ENCODE measurements around the gene GPSM1. TPM values are rescaled to one million over a fixed set of nuclear protein-coding genes. Genes with fewer than 3 reads are reported as not detected.

GPSM1 gene
- total RNA-seq, 1 donor, result 39.1 TPM

DNA sequence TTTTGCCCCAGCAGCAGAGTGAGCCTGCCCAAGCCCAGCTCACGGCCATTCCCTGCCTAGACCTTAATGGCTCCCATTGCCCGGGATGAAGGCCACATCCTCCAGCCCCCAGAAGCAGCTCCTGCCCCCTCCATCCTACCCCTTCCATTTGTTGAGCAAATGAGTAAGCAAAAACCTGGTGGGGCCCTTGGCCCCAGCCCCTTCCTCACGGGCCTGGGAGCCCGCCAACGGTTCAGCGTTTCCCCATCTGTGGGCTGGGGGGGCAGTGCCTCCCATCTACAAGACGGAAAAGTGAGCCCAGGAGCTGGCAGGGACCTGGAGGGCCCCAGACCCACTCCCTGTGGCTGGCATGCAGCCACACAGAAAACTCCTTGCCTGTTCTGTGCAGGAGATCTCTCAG, 27.8 kb upstream of the GPSM1 start:
- no peak for DNase-seq (ENCODE audit: insufficient read length, low spot score, missing footprints)
- Histone ChIP-seq H3K9me3 (ENCODE audit: low read depth, low read length) (no peaks in the 10 kb centered on the region), H3K4me2 (ENCODE audit: insufficient read depth, low read length) (no peak overlapping the region), H3K79me2 (ENCODE audit: insufficient read depth, low read length) (no peaks in the 10 kb centered on the region), H3K4me3 (ENCODE audit: insufficient read depth, low read length) (no peak overlapping the region), H4K20me1 (ENCODE audit: insufficient read depth, low read length) (no peaks in the 10 kb centered on the region), H2AFZ (ENCODE audit: low read length) (no peak overlapping the region), H3K36me3 (ENCODE audit: insufficient read depth, low read length) (no peaks in the 10 kb centered on the region), H3K27ac (ENCODE audit: low read depth, low read length) (no peak overlapping the region), H3K27me3 (ENCODE audit: insufficient read depth, low read length) (no peaks in the 10 kb centered on the region), H3K4me1 (ENCODE audit: insufficient read depth, low read length) (no peaks in the 10 kb centered on the region)
- TF ChIP-seq, protein P1, sequence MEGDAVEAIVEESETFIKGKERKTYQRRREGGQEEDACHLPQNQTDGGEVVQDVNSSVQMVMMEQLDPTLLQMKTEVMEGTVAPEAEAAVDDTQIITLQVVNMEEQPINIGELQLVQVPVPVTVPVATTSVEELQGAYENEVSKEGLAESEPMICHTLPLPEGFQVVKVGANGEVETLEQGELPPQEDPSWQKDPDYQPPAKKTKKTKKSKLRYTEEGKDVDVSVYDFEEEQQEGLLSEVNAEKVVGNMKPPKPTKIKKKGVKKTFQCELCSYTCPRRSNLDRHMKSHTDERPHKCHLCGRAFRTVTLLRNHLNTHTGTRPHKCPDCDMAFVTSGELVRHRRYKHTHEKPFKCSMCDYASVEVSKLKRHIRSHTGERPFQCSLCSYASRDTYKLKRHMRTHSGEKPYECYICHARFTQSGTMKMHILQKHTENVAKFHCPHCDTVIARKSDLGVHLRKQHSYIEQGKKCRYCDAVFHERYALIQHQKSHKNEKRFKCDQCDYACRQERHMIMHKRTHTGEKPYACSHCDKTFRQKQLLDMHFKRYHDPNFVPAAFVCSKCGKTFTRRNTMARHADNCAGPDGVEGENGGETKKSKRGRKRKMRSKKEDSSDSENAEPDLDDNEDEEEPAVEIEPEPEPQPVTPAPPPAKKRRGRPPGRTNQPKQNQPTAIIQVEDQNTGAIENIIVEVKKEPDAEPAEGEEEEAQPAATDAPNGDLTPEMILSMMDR (IDR thresholded peaks at IDR 0.05; ENCODE audit: extremely low read depth, low read depth, low read length), result no peak

DNA sequence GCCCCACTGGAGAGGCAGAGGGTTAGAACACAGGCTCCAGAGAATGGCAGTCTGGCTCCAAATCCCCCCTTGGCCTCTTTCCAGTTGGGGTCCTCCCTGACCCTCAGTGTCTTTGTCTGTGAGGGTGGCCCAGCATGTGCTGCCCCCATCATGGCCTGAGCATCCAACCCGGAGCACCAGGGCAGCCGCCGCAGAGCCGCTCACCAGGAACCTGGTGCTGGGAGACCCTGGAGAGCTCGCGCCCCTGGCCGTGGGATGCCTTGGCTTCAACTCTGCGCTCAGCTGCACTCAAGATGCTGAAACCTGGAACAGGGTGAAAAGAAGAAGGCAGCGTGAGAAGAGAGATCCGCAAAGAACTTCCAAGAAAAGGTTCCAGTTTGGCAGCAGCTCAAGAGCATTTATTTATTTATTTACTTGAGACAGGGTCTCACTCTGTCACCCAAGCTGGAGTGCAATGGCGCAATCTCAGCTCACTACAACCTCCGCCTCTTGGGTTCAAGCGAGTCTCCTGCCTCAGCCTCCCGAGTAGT, 27.3 kb upstream of the GPSM1 start:
- Histone ChIP-seq H3K27ac (ENCODE audit: low read depth, low read length) (no peak overlapping the region), H3K79me2 (ENCODE audit: insufficient read depth, low read length) (no peaks in the 10 kb centered on the region), H3K27me3 (ENCODE audit: insufficient read depth, low read length) (no peaks in the 10 kb centered on the region), H3K4me1 (ENCODE audit: insufficient read depth, low read length) (no peaks in the 10 kb centered on the region), H3K9me3 (ENCODE audit: low read depth, low read length) (no peaks in the 10 kb centered on the region), H3K4me2 (ENCODE audit: insufficient read depth, low read length) (no peak overlapping the region), H3K36me3 (ENCODE audit: insufficient read depth, low read length) (no peaks in the 10 kb centered on the region), H4K20me1 (ENCODE audit: insufficient read depth, low read length) (no peaks in the 10 kb centered on the region), H3K4me3 (ENCODE audit: insufficient read depth, low read length) (no peak overlapping the region), H2AFZ (ENCODE audit: low read length) (no peak overlapping the region)
- DNase-seq (ENCODE audit: insufficient read length, low spot score, missing footprints), result no peak
- TF ChIP-seq, protein P1 (IDR thresholded peaks at IDR 0.05; ENCODE audit: extremely low read depth, low read depth, low read length), result no peak

DNA sequence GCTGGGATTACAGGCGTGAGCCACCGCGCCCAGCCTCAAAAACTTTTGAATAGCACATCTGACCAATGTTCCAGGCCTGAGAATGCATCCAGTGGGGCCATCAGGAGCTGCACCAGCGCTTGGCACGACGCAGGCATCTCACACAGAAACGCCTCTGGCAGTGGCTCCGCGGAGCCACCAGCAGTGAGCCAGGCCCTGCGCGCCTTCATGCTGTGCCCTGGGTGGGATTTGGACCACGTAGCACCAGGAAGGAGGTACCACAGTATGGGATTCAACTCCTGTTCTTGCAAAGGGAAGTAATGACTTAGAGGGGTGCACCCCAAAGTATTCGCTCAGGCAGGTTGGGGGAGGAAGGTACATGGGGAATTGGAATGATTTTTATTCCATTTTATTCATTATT, 26.5 kb upstream of the GPSM1 start:
- no peaks in the 10 kb centered on the region for H4K20me1 ChIP-seq (ENCODE audit: insufficient read depth, low read length)
- DNase-seq (ENCODE audit: insufficient read length, low spot score, missing footprints), result no peak
- H3K4me2 ChIP-seq (ENCODE audit: insufficient read depth, low read length), result no peak overlapping the region
- no peaks in the 10 kb centered on the region for H3K79me2 ChIP-seq (ENCODE audit: insufficient read depth, low read length)
- no peaks in the 10 kb centered on the region for H3K4me1 ChIP-seq (ENCODE audit: insufficient read depth, low read length)
- TF ChIP-seq, protein P1 (IDR thresholded peaks at IDR 0.05; ENCODE audit: extremely low read depth, low read depth, low read length), result no peak
- H3K9me3 ChIP-seq (ENCODE audit: low read depth, low read length), result no peaks in the 10 kb centered on the region
- no peak overlapping the region for H3K27ac ChIP-seq (ENCODE audit: low read depth, low read length)
- H3K27me3 ChIP-seq (ENCODE audit: insufficient read depth, low read length), result no peaks in the 10 kb centered on the region
- H2AFZ ChIP-seq (ENCODE audit: low read length), result no peak overlapping the region
- H3K36me3 ChIP-seq (ENCODE audit: insufficient read depth, low read length), result no peaks in the 10 kb centered on the region
- no peak overlapping the region for H3K4me3 ChIP-seq (ENCODE audit: insufficient read depth, low read length)

DNA sequence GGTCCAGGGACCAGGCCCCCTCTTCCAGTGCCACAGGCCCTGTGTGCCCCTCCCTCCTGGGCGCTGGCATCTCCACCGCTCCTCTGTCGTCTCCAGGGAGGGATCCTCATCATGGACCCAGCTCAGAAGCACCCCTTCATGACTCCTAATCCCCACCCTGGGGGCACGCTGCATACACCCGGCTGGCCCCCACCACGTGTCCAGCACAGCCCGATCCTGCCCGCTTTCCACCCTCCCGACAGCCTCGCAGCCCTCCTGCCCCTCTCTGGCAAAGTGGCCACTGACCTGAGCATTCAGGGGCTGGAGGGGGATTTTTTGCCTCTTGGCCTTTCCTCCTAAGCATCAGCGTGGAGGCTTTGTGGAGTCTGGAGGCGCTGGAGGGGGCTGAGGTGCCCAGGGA, 24.8 kb upstream of the GPSM1 start:
- Histone ChIP-seq H3K36me3 (ENCODE audit: insufficient read depth, low read length) (no peaks in the 10 kb centered on the region), H3K4me1 (ENCODE audit: insufficient read depth, low read length) (no peaks in the 10 kb centered on the region), H3K4me3 (ENCODE audit: insufficient read depth, low read length) (no peak overlapping the region), H3K79me2 (ENCODE audit: insufficient read depth, low read length) (no peaks in the 10 kb centered on the region), H3K4me2 (ENCODE audit: insufficient read depth, low read length) (no peak overlapping the region), H2AFZ (ENCODE audit: low read length) (no peak overlapping the region), H3K9me3 (ENCODE audit: low read depth, low read length) (no peaks in the 10 kb centered on the region), H3K27me3 (ENCODE audit: insufficient read depth, low read length) (no peaks in the 10 kb centered on the region), H3K27ac (ENCODE audit: low read depth, low read length) (no peak overlapping the region), H4K20me1 (ENCODE audit: insufficient read depth, low read length) (no peaks in the 10 kb centered on the region)
- TF ChIP-seq, protein P1 (IDR thresholded peaks at IDR 0.05; ENCODE audit: extremely low read depth, low read depth, low read length), result no peak
- no peak for DNase-seq (ENCODE audit: insufficient read length, low spot score, missing footprints)
